Gastroesophageal sphincter (tissue), 4 donors: ENCODE results near the gene ERBB4. TPM values are rescaled to one million over a fixed set of nuclear protein-coding genes. Genes with fewer than 3 reads are reported as not detected.

Source experiments
- ATAC-seq: fragments of 150-250 bp; one replicate; pipeline ENCODE4 v1.9.1; 2016; ENCODE audit warnings: mild to moderate bottlenecking, moderate library complexity
- H3K27ac ChIP-seq, 4 donors: fragments of 200-600 bp; sonication (generic) in 3 of 4; 1 replicate in 3 of 4; 2 replicates in 1 of 4; pipeline ENCODE4 v1.5.1; 2016 to 2019
- H3K27me3 ChIP-seq: fragments of 200-600 bp; sonication (generic); one replicate; pipeline ENCODE4 v1.5.1; 2019
- H3K36me3 ChIP-seq, 2 donors: fragments of 200-600 bp; sonication (generic); one replicate each; pipeline ENCODE4 v1.5.1; 2019; ENCODE audit warnings: control low read depth in 1 of 2
- H3K4me1 ChIP-seq, 3 donors: fragments of 200-600 bp; sonication (generic); 1 replicate in 2 of 3; 2 replicates in 1 of 3; pipeline ENCODE4 v1.5.1; 2016 to 2019; ENCODE audit warnings: control low read depth in 2 of 3
- H3K4me3 ChIP-seq, 2 donors: fragments of 200-600 bp; sonication (generic); one replicate each; pipeline ENCODE4 v1.5.1; 2019; ENCODE audit warnings: mild to moderate bottlenecking in 1 of 2, moderate library complexity in 1 of 2
- H3K9me3 ChIP-seq, 3 donors: fragments of 200-600 bp; sonication (generic); one replicate each; pipeline ENCODE4 v1.5.1; 2017 to 2019; ENCODE audit warnings: control low read depth in 2 of 3
- EP300 ChIP-seq: sonication (generic); formaldehyde crosslinking; IDR thresholded peaks from one replicate; pipeline ENCODE4 v1.6.1; 2017; ENCODE audit warnings: antibody characterized with exemption, mild to moderate bottlenecking
- POLR2A ChIP-seq, 2 donors: fragments of 450-650 bp; IDR thresholded peaks; one replicate each; pipeline ENCODE4 v1.6.1; 2017; ENCODE audit warnings: antibody characterized with exemption in 2 of 2, mild to moderate bottlenecking in 2 of 2, moderate library complexity in 1 of 2
- POLR2AphosphoS5 ChIP-seq: sonication (generic); formaldehyde crosslinking; IDR thresholded peaks from one replicate; pipeline ENCODE4 v1.6.1; 2017; ENCODE audit warnings: antibody characterized with exemption
- WGBS, 2 donors: methylation state at CpG; one replicate each; pipeline ENCODE4 v1.1.5; 2018; ENCODE audit warnings: low coverage in 1 of 2; 5-methylcytosine and 5-hydroxymethylcytosine counted together
- total RNA-seq, 4 donors: library from RNA; depleted of rRNA; stranded (reverse); fragments of >200 nt; gene quantifications; one replicate each; pipeline ENCODE4 v1.1.0, GENCODE V29; 2016
- TF ChIP-seq, protein P1 (sequence below), 4 experiments: fragments of 200-600 bp in 2 of 4; fragments of 450-650 bp in 2 of 4; sonication (generic) in 1 of 4; IDR thresholded peaks; one replicate each; pipeline ENCODE4 v1.5.1; 2017 to 2019; ENCODE audit warnings: antibody characterized with exemption in 4 of 4, mild to moderate bottlenecking in 2 of 4, moderate library complexity in 2 of 4

The ERBB4 gene
- total RNA-seq, 4 donors from 2014 or later, result 0.16 to 0.92 (median 0.50) TPM

DNA sequence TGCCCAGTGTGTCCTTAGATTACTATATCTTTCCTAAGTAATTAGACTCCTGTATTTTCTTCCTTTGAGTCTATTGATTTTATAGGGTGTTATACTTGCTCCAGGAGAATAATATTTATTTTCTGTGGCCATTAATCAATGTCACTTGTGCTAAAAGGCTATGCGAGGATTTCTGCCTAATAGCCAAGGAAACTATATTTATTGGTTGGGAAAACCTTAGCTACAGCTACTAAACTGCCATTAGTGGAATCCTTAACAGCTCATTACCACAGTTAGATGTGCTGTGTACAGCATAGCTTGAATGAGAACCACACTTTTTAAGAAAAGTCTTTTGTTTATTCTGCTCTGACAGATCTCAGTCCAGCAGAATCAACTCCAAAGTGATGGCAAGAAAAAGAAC, 537.3 kb downstream of the ERBB4 start:
- ATAC-seq, result no peak
- no peaks in the 10 kb centered on the region for H3K36me3 ChIP-seq
- WGBS, 2 donors, result 0 to 7% methylated on average over 1 of the region's 1 CpG

DNA sequence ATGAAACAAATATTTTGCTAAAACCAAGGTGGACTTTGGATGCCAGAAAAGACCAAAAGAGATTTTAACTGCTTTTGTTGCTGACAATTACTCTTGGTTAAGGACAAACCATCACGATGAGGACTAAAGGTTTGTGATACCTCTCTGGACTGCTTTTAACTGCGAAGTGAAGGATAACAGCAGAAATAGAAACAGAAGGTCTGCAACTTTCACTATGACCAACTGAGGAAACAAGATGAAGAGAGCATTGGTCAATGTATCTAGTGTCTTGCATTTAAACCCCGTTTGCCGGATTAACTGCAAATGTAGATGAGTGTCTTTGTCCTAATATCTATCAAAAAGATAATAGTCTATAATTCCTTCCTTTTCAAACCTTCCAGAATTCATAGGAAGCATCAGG, 541.7 kb downstream of the ERBB4 start:
- 76 to 98% methylated on average over 4 of the region's 4 CpGs for WGBS, 2 donors
- TF ChIP-seq, protein P1, sequence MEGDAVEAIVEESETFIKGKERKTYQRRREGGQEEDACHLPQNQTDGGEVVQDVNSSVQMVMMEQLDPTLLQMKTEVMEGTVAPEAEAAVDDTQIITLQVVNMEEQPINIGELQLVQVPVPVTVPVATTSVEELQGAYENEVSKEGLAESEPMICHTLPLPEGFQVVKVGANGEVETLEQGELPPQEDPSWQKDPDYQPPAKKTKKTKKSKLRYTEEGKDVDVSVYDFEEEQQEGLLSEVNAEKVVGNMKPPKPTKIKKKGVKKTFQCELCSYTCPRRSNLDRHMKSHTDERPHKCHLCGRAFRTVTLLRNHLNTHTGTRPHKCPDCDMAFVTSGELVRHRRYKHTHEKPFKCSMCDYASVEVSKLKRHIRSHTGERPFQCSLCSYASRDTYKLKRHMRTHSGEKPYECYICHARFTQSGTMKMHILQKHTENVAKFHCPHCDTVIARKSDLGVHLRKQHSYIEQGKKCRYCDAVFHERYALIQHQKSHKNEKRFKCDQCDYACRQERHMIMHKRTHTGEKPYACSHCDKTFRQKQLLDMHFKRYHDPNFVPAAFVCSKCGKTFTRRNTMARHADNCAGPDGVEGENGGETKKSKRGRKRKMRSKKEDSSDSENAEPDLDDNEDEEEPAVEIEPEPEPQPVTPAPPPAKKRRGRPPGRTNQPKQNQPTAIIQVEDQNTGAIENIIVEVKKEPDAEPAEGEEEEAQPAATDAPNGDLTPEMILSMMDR (IDR thresholded peaks at IDR 0.05), result no peak
- no peak for TF ChIP-seq POLR2AphosphoS5
- no peak overlapping the region for H3K4me3 ChIP-seq
- H3K9me3 ChIP-seq, result no peaks in the 10 kb centered on the region
- no peak for ATAC-seq
- H3K36me3 ChIP-seq, result no peaks in the 10 kb centered on the region
- H3K27ac ChIP-seq, result no peak overlapping the region
- H3K4me1 ChIP-seq, result no peaks in the 10 kb centered on the region
- H3K27me3 ChIP-seq, result no peaks in the 10 kb centered on the region

More for the DNA sequence above, 537.3 kb downstream of the ERBB4 start:
- no peaks in the 10 kb centered on the region for H3K9me3 ChIP-seq
- TF ChIP-seq EP300 (no peak), POLR2AphosphoS5 (no peak), POLR2A (IDR thresholded peaks at IDR 0.05) (no peak)
- TF ChIP-seq, protein P1 (IDR thresholded peaks at IDR 0.05), result no peak
- no peaks in the 10 kb centered on the region for H3K27me3 ChIP-seq
- H3K27ac ChIP-seq, result no peak overlapping the region
- no peaks in the 10 kb centered on the region for H3K4me1 ChIP-seq
- no peak overlapping the region for H3K4me3 ChIP-seq

DNA sequence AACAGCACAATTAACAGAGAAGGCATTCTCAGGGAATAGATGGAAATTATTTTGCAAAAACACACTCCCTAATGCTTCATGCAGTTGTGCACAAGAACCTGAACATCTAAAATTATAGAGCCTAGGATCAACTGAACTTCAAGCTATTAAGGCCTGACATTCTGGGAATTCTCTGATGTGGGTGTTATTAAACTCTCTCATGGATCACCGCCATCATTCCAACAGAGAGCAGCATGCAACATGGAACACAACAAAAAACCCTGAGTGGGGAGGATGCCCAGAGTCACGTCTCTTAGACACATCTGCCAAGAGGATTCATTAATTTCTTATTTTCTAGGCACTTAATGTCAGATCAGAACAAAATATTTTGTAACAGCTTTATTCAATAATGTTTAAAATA, 543.8 kb downstream of the ERBB4 start:
- H3K4me3 ChIP-seq, result no peak overlapping the region
- H3K27ac ChIP-seq, result no peak overlapping the region
- no peaks in the 10 kb centered on the region for H3K27me3 ChIP-seq
- no peaks in the 10 kb centered on the region for H3K9me3 ChIP-seq
- no peaks in the 10 kb centered on the region for H3K4me1 ChIP-seq
- TF ChIP-seq POLR2A (IDR thresholded peaks at IDR 0.05) (no peak), EP300 (no peak)
- TF ChIP-seq, protein P1 (IDR thresholded peaks at IDR 0.05), result no peak
- no peaks in the 10 kb centered on the region for H3K36me3 ChIP-seq
- ATAC-seq, result no peak
- 32 to 38% methylated on average over 2 of the region's 2 CpGs for WGBS, 2 donors

DNA sequence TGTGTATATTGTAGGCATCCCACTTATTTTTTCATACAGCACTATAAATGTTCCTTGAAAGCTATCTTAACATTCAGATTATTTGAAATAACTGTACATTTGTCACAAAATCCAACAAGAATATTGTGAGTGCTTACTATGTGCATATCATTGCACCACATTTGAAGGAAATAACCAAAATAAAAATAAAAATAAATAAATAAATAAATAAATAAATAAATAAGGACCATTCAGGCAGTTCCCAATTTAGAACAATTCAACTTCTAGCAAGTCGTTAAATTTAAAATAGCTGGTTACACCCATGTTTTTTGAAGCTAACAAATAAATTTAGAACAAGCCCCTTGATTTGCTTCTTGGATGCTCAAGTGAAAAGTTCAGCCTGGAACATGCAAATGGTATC, 548.3 kb downstream of the ERBB4 start:
- TF ChIP-seq POLR2A (IDR thresholded peaks at IDR 0.05) (no peak), POLR2AphosphoS5 (no peak), EP300 (no peak)
- TF ChIP-seq, protein P1 (IDR thresholded peaks at IDR 0.05), result no peak
- no peaks in the 10 kb centered on the region for H3K9me3 ChIP-seq
- no peak for ATAC-seq
- H3K4me3 ChIP-seq, result no peak overlapping the region
- H3K36me3 ChIP-seq, result no peaks in the 10 kb centered on the region
- no peak overlapping the region for H3K27ac ChIP-seq
- H3K27me3 ChIP-seq, result no peaks in the 10 kb centered on the region
- no peaks in the 10 kb centered on the region for H3K4me1 ChIP-seq
- 65 to 91% methylated on average over 1 of the region's 1 CpG for WGBS, 2 donors

DNA sequence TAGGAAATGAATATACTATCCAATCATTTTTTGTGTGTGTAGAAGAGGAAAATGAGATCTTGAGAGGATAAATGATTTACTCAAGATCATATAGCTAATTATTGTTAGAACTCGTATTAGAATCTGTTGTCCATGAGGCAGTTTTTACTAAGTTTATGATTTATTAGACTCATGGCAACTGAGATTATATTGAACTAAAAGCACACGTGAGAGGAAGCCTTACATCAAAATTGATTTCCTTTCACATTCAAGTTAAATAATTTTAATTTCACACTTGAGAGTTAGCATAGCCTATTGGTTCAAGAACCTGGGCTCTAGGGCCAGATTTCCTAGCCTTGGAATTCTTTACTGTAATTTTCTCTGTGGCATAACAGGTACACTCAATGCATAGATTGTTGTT, 552.3 kb downstream of the ERBB4 start:
- Histone ChIP-seq H3K27me3 (no peaks in the 10 kb centered on the region), H3K4me3 (no peak overlapping the region), H3K9me3 (no peaks in the 10 kb centered on the region), H3K27ac (no peak overlapping the region), H3K36me3 (no peaks in the 10 kb centered on the region), H3K4me1 (no peaks in the 10 kb centered on the region)
- ATAC-seq, result no peak
- no peak for TF ChIP-seq EP300
- TF ChIP-seq POLR2A (IDR thresholded peaks at IDR 0.05), result no peak
- TF ChIP-seq POLR2AphosphoS5, result no peak
- TF ChIP-seq, protein P1 (IDR thresholded peaks at IDR 0.05), result no peak
- 32 to 53% methylated on average over 2 of the region's 2 CpGs for WGBS, 2 donors
